B cell (primary cell): ENCODE data around the gene ADO. TPM values are rescaled to one million over a fixed set of nuclear protein-coding genes. Genes with fewer than 3 reads are reported as not detected.

ENCODE experiments used
- ATAC-seq: fragments of 200-7000 bp; cut with Tn5 transposase; one replicate; pipeline ENCODE4 v1.10.0; 2021; ENCODE audit warnings: low read depth, mild to moderate bottlenecking, moderate number of reproducible peaks, moderate library complexity
- CTCF ChIA-PET: fragments of 350-600 bp; sonication (Branson Sonifier 250); formaldehyde crosslinking; loops from one replicate; lab custom pipeline; 2021; ENCODE audit warnings: antibody characterized with exemption, inconsistent platforms; lab: Charles Lee
- POLR2A ChIA-PET: fragments of 350-600 bp; sonication (Branson Sonifier 250); formaldehyde crosslinking; loops from one replicate; lab custom pipeline; 2021; ENCODE audit warnings: antibody characterized with exemption; lab: Charles Lee
- DNase-seq: peaks from one replicate; pipeline ENCODE4 v3.0.0; 2013
- H2AFZ ChIP-seq: 2 replicates; pipeline ENCODE4 v1.6.1; 2012; ENCODE audit warnings: mild to moderate bottlenecking, low read depth, low read length; ENCODE audit not compliant: insufficient read depth, poor library complexity, severe bottlenecking
- H3K27ac ChIP-seq, 2 donors: 1 replicate in 1 of 2; 2 replicates in 1 of 2; pipeline ENCODE4 v1.5.1; 2012 to 2013; ENCODE audit warnings: low read length in 2 of 2, mild to moderate bottlenecking in 2 of 2, moderate library complexity in 1 of 2
- H3K27me3 ChIP-seq, 4 experiments: fragments of 200-600 bp in 1 of 4; sonication (generic) in 1 of 4; replicated peaks in 1 of 4; 1 replicate in 2 of 4; 2 replicates in 2 of 4; pipeline versions ENCODE4 v1.6.1 to v1.7.0; 2013 to 2016; ENCODE audit warnings: low read length in 3 of 4, mild to moderate bottlenecking in 2 of 4, mixed read lengths in 1 of 4, moderate library complexity in 1 of 4; ENCODE audit not compliant: insufficient read depth in 4 of 4, control insufficient read depth in 3 of 4; ENCODE audit errors: control extremely low read depth in 1 of 4
- H3K36me3 ChIP-seq, 2 experiments: replicated peaks in 1 of 2; 1 replicate in 1 of 2; 2 replicates in 1 of 2; pipeline versions ENCODE4 v1.6.1 to v1.7.1; 2013; ENCODE audit warnings: low read length in 1 of 2; ENCODE audit not compliant: insufficient read depth in 2 of 2, control insufficient read depth in 1 of 2; ENCODE audit errors: control extremely low read depth in 1 of 2, extremely low read depth in 1 of 2
- H3K4me1 ChIP-seq, 2 donors: fragments of 200-600 bp in 1 of 2; sonication (generic) in 1 of 2; 1 replicate in 1 of 2; 2 replicates in 1 of 2; pipeline versions ENCODE4 v1.5.1 to v1.6.1; 2013 to 2017; ENCODE audit warnings: low read length in 2 of 2; ENCODE audit not compliant: control insufficient read depth in 2 of 2, insufficient read depth in 2 of 2
- H3K4me2 ChIP-seq: replicated peaks from 2 replicates; pipeline ENCODE3; 2012; ENCODE audit warnings: mild to moderate bottlenecking, low read depth, low read length; ENCODE audit not compliant: poor library complexity, severe bottlenecking
- H3K4me3 ChIP-seq, 5 experiments: fragments of 200-600 bp in 1 of 5; sonication (generic) in 1 of 5; 1 replicate in 3 of 5; 2 replicates in 2 of 5; pipeline versions ENCODE4 v1.5.1 to v1.7.0; 2011 to 2016; ENCODE audit warnings: low read length in 4 of 5, mild to moderate bottlenecking in 4 of 5, low read depth in 2 of 5, control low read depth in 1 of 5, moderate library complexity in 1 of 5; ENCODE audit not compliant: insufficient read depth in 1 of 5; ENCODE audit errors: control extremely low read depth in 1 of 5, extremely low read depth in 1 of 5
- H3K79me2 ChIP-seq: fragments of 200-600 bp; sonication (generic); one replicate; pipeline ENCODE4 v1.6.0; 2016; ENCODE audit warnings: low read length; ENCODE audit not compliant: control insufficient read depth, insufficient read depth
- H3K9ac ChIP-seq: fragments of 200-600 bp; sonication (generic); 2 replicates; pipeline ENCODE4 v1.6.1; 2017; ENCODE audit warnings: mild to moderate bottlenecking, low read length, moderate library complexity
- H3K9me3 ChIP-seq, 3 donors: one replicate each; pipeline versions ENCODE4 v1.6.1 to v1.7.1; 2013; ENCODE audit warnings: low read length in 2 of 3; ENCODE audit not compliant: control insufficient read depth in 2 of 3, insufficient read depth in 1 of 3; ENCODE audit errors: control extremely low read depth in 1 of 3
- H4K20me1 ChIP-seq: 2 replicates; pipeline ENCODE4 v1.6.0; 2012; ENCODE audit warnings: mild to moderate bottlenecking, low read length; ENCODE audit not compliant: insufficient read depth, control insufficient read depth, poor library complexity, severe bottlenecking
- H3K27ac Mint-ChIP-seq: one replicate; pipeline ENCODE4 v1.8.0; 2021; ENCODE audit warnings: mixed read lengths
- H3K27me3 Mint-ChIP-seq: one replicate; pipeline ENCODE4 v1.8.0; 2021; ENCODE audit warnings: mixed read lengths
- H3K4me1 Mint-ChIP-seq: one replicate; pipeline ENCODE4 v1.8.0; 2021; ENCODE audit warnings: mixed read lengths
- H3K4me3 Mint-ChIP-seq: one replicate; pipeline ENCODE4 v1.8.0; 2021; ENCODE audit warnings: mixed read lengths
- H3K9me3 Mint-ChIP-seq: one replicate; pipeline ENCODE4 v1.8.0; 2022; ENCODE audit warnings: mixed read lengths; ENCODE audit not compliant: insufficient read depth
- CTCF ChIP-seq: fragments of 200-600 bp; IDR thresholded peaks from one replicate; pipeline ENCODE4 v1.8.0; 2022; ENCODE audit warnings: antibody characterized with exemption, mild to moderate bottlenecking
- EZH2 ChIP-seq: IDR thresholded peaks from 2 replicates; pipeline ENCODE4 v1.6.1; 2012; ENCODE audit warnings: borderline replicate concordance, low read depth, mild to moderate bottlenecking, moderate library complexity, low read length; ENCODE audit not compliant: insufficient read depth, poor library complexity, severe bottlenecking
- WGBS: methylation state at CpG from one replicate; pipeline ENCODE4 v1.1.5; 2013; ENCODE audit warnings: missing lambda C conversion rate; ENCODE audit not compliant: insufficient coverage; 5-methylcytosine and 5-hydroxymethylcytosine counted together
- intact Hi-C: fragments of 100-400 bp; cut with micrococcal nuclease; formaldehyde crosslinking; loops from one replicate; pipeline ENCODE4 v1.10.0; 2022
- polyA plus RNA-seq: library from polyadenylated mRNA; depleted of rRNA; stranded (reverse); fragments of >200 nt; gene quantifications from 2 replicates; pipeline ENCODE4 v1.2.3, GENCODE V29; 2012
- total RNA-seq, 2 donors: library from RNA; stranded (reverse); fragments of 120-200 nt in 1 of 2; gene quantifications; 1 replicate in 1 of 2; 2 replicates in 1 of 2; pipeline versions ENCODE4 v1.2.3 to v1.2.4, GENCODE V29; 2013 to 2022

ADO gene
- total and polyA plus RNA-seq, 2 donors (not counting 1 experiment from before 2014, with no cell fraction given): 9.4 to 18.4 TPM

GRCh38 chr10:62817766-62818425 is 13.4 kb downstream of the ADO start:
- ChIA-PET CTCF (interaction anchor here (0.6 to 9.3 kb wide), 50 partner anchors 10 to 902 kb away, joined by 3 to 204 read pairs (median 5); partner anchors contain the start of genes ADO and NRBF2), POLR2A (interaction anchor here (0.6 to 3.2 kb wide), 8 partner anchors 13 to 290 kb away, joined by 3 to 18 read pairs (median 5); partner anchors contain the start of gene ADO)
- peaks cover 33 to 39% of the 10 kb centered on the region in 2 donors for H3K4me1 ChIP-seq
- TF ChIP-seq EZH2 (no peak), CTCF (peak; percentile 84)
- peak; percentile 42 for ATAC-seq
- under 1% methylated on average over 51 of the region's 51 CpGs for WGBS
- H3K27ac Mint-ChIP-seq: peak overlapping the region; percentile 99
- peak overlapping the region; percentile 66 to 88 (median 72) for H3K4me3 ChIP-seq
- peaks cover 7% of the 10 kb centered on the region for H3K27me3 Mint-ChIP-seq
- peaks cover 46% of the 10 kb centered on the region for H3K4me1 Mint-ChIP-seq
- H3K36me3 ChIP-seq: no peaks in the 10 kb centered on the region
- intact Hi-C loops: loop anchor here (1.0 to 10.0 kb wide), 14 partner anchors 86 to 916 kb away; partner anchors contain the start of genes ARID5B and RTKN2
- H3K4me3 Mint-ChIP-seq: peak overlapping the region; percentile 100
- DNase-seq: peak; percentile 88
- peak overlapping the region; percentile 79 for H3K9ac ChIP-seq
- peak overlapping the region in 1 of 2 donors; percentile 84 for H3K27ac ChIP-seq
- no peaks in the 10 kb centered on the region for H3K9me3 Mint-ChIP-seq
- peak overlapping the region; percentile 87 for H2AFZ ChIP-seq
- H3K79me2 ChIP-seq: peaks cover 23% of the 10 kb centered on the region
- H3K4me2 ChIP-seq: peak overlapping the region; percentile 100
- H3K9me3 ChIP-seq: no peaks in the 10 kb centered on the region
- peaks cover 0 to 37% (median 9%) of the 10 kb centered on the region in 4 experiments for H3K27me3 ChIP-seq
- H4K20me1 ChIP-seq: peaks cover 20% of the 10 kb centered on the region
